SU-DHL-6 (cell line): Measurements from ENCODE around the gene TSG101.

Experiments used
- H2AFZ ChIP-seq: fragments of 200-600 bp; sonication (generic); 2 replicates; pipeline ENCODE4 v1.6.1; 2014; ENCODE audit warnings: low read depth, mild to moderate bottlenecking, moderate library complexity, mixed read lengths, antibody characterized with exemption, low read length; ENCODE audit not compliant: severe bottlenecking
- H3F3A ChIP-seq: fragments of 200-600 bp; shearing (Covaris generic); 2 replicates; pipeline ENCODE4 v1.6.0; 2016; ENCODE audit warnings: antibody characterized with exemption, mild to moderate bottlenecking; ENCODE audit not compliant: insufficient read depth
- H3K27ac ChIP-seq: fragments of 200-600 bp; sonication (generic); 2 replicates; pipeline ENCODE4 v1.5.1; 2016; ENCODE audit warnings: low read depth, mild to moderate bottlenecking, low read length, moderate library complexity, mixed read lengths
- H3K27me3 ChIP-seq: fragments of 200-600 bp; sonication (generic), shearing (Covaris generic); 2 replicates; pipeline ENCODE4 v1.6.0; 2014; ENCODE audit warnings: mild to moderate bottlenecking, low read length
- H3K36me3 ChIP-seq: fragments of 200-600 bp; sonication (generic); 2 replicates; pipeline ENCODE4 v1.6.1; 2014; ENCODE audit warnings: mild to moderate bottlenecking, low read length, mixed read lengths
- H3K4me2 ChIP-seq: fragments of 300-600, 200-600 bp; shearing (Covaris generic), sonication (generic); 2 replicates; pipeline ENCODE4 v1.6.0; 2014; ENCODE audit warnings: low read length, low read depth, mild to moderate bottlenecking; ENCODE audit not compliant: poor library complexity, severe bottlenecking
- H3K4me3 ChIP-seq: fragments of 200-600 bp; sonication (generic); 2 replicates; pipeline ENCODE4 v1.5.1; 2014; ENCODE audit warnings: antibody characterized with exemption, low read length, mild to moderate bottlenecking, mixed read lengths; ENCODE audit not compliant: insufficient read depth, poor library complexity, severe bottlenecking
- H3K79me2 ChIP-seq: fragments of 200-600 bp; sonication (generic); 2 replicates; pipeline ENCODE4 v1.6.1; 2014; ENCODE audit warnings: mild to moderate bottlenecking, low read length, moderate library complexity; ENCODE audit not compliant: insufficient read depth
- H3K9ac ChIP-seq: fragments of 200-600 bp; sonication (generic); 2 replicates; pipeline ENCODE4 v1.7.0; 2014; ENCODE audit warnings: mild to moderate bottlenecking, low read length
- H3K9me2 ChIP-seq: fragments of 200-600 bp; sonication (generic); replicated peaks from 2 replicates; pipeline ENCODE4 v1.6.1; 2014; ENCODE audit warnings: low read length; ENCODE audit not compliant: insufficient read depth
- H3K9me3 ChIP-seq: fragments of 200-600 bp; sonication (generic); 2 replicates; pipeline ENCODE4 v1.6.1; 2014; ENCODE audit warnings: low read length, mixed read lengths; ENCODE audit not compliant: insufficient read depth
- H4K20me1 ChIP-seq: fragments of 200-600 bp; sonication (generic); 2 replicates; pipeline ENCODE4 v1.6.1; 2014; ENCODE audit warnings: low read depth, mild to moderate bottlenecking, antibody characterized with exemption, low read length, moderate library complexity, mixed read lengths
- EZH2phosphoT487 ChIP-seq: fragments of 200-600 bp; sonication (generic), shearing (Covaris generic); conservative IDR thresholded peaks from 2 replicates; pipeline ENCODE4 v1.6.1; 2018; ENCODE audit warnings: mild to moderate bottlenecking, antibody characterized with exemption, low read length, moderate library complexity, mixed read lengths
- TF ChIP-seq, protein P1 (sequence below): fragments of 200-600 bp; sonication (generic); IDR thresholded peaks from one replicate; pipeline ENCODE4 v1.5.1; 2017; ENCODE audit warnings: antibody characterized with exemption, mild to moderate bottlenecking, low read length, moderate library complexity; ENCODE audit not compliant: insufficient read depth, poor library complexity, severe bottlenecking

Gene TSG101

DNA sequence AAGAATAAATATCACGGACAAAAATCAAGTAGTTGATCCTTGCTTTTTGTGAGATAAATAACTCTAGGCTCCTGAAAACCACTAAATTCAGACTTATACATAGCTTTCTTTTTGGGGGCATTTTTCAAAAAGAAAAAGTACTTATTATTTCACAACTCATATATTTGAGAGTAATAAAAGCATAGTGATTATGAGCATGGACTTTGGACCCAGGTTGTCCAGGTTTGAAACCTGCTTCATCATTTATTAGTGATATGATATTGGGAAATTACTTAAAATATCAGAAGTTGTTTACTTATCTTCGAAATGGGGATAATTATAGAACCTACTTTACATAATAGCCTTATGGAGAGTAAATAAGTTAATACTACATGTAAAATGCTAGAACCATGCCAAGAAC lies 88.1 kb downstream of the TSG101 start:
- Histone ChIP-seq H3K9me3 (peaks cover 8% of the 10 kb centered on the region; the same call in 1 of the 2 replicates), H4K20me1 (no peaks in the 10 kb centered on the region), H3K4me2 (no peak overlapping the region), H3K9ac (no peak overlapping the region), H3K4me3 (no peak overlapping the region), H3K9me2 (no peaks in the 10 kb centered on the region), H3K36me3 (0 out of 2 replicates have a peak, but pooled peaks cover 5% of the 10 kb centered on the region), H2AFZ (no peak overlapping the region), H3K27me3 (no peaks in the 10 kb centered on the region), H3F3A (no peaks in the 10 kb centered on the region), H3K27ac (no peak overlapping the region), H3K79me2 (no peaks in the 10 kb centered on the region)
- no peak for TF ChIP-seq EZH2phosphoT487
- TF ChIP-seq, protein P1, sequence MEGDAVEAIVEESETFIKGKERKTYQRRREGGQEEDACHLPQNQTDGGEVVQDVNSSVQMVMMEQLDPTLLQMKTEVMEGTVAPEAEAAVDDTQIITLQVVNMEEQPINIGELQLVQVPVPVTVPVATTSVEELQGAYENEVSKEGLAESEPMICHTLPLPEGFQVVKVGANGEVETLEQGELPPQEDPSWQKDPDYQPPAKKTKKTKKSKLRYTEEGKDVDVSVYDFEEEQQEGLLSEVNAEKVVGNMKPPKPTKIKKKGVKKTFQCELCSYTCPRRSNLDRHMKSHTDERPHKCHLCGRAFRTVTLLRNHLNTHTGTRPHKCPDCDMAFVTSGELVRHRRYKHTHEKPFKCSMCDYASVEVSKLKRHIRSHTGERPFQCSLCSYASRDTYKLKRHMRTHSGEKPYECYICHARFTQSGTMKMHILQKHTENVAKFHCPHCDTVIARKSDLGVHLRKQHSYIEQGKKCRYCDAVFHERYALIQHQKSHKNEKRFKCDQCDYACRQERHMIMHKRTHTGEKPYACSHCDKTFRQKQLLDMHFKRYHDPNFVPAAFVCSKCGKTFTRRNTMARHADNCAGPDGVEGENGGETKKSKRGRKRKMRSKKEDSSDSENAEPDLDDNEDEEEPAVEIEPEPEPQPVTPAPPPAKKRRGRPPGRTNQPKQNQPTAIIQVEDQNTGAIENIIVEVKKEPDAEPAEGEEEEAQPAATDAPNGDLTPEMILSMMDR = no peak
